BE2C (cell line): ENCODE data around the gene C19orf33. TPM values are rescaled to one million over a fixed set of nuclear protein-coding genes. Genes with fewer than 3 reads are reported as not detected.
"Not testable (repeated sequence)": the region's sequence is repeated elsewhere in the genome, so short reads cannot be mapped to it uniquely, and the experiment has no call there.

ENCODE experiments used
- DNase-seq: peaks from one replicate; pipeline ENCODE4 v3.0.0-alpha.2; 2020
- H3K27me3 ChIP-seq: fragments of 250-450 bp; sonication (Bioruptor Pico); 2 replicates; pipeline ENCODE4 v1.5.1; 2020; ENCODE audit warnings: mild to moderate bottlenecking
- H3K36me3 ChIP-seq: fragments of 250-450 bp; sonication (Bioruptor Pico); 2 replicates; pipeline ENCODE4 v1.5.1; 2020; ENCODE audit warnings: mild to moderate bottlenecking
- H3K4me1 ChIP-seq: fragments of 250-450 bp; sonication (Bioruptor Pico); 2 replicates; pipeline ENCODE4 v1.5.1; 2020
- H3K4me3 ChIP-seq: 2 replicates; pipeline ENCODE4 v1.5.1; 2011; ENCODE audit warnings: low read depth, low read length
- H3K9me3 ChIP-seq: fragments of 250-450 bp; sonication (Bioruptor Pico); 2 replicates; pipeline ENCODE4 v1.5.1; 2020
- polyA plus RNA-seq: library from polyadenylated mRNA; unstranded; fragments of >200 nt; gene quantifications from one replicate; pipeline ENCODE4 v1.2.1, GENCODE V29; 2012; ENCODE audit warnings: low read depth, missing spikeins; ENCODE audit not compliant: insufficient read length, insufficient read depth
- TF ChIP-seq, protein P1 (sequence below): IDR thresholded peaks from 2 replicates; pipeline ENCODE4 v1.5.1; 2012; ENCODE audit warnings: mild to moderate bottlenecking, low read depth, low read length

Gene C19orf33
- polyA plus RNA-seq: 0.91 TPM

DNA sequence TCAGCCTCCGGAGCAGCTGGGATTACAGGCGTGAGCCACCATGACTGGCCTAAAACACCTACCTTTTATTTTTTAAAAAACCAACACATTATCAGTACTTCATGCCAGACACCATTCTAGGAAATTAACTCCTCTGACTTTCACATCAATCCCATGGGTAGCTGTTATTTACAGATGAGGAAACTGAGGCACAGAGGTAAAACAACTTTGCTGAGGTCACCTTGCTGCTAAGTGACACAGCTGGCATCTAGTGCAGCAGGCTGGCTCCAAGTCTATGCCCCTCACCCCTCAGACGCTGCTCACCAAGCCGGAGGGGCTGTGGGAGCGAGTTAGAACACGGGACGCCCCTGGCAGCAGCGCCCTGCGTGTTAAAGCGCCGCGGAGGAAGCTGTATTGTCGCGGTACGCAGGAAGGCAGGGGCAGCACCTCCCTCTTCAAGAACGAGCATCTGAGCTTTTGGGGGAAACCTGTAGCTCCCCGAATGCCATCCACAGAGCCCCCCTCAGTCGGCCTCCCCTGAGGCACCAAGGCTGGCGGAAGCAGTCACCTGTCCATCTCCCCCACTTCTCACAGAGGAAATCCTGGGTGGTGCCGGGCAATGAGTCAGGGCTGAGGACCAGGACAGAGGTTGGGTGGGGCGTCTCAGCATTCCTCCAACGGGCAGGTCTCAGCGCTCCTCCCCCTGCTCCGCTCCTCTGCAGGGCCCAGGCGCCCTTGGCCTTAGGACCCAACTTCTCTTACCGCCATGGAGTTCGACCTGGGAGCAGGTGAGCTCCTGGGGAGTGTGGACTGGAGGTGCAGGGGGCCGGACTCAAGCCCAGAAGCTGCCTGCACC, at the start of gene C19orf33:
Gene C19orf33 (plus strand): TSS at position 735 of the 835 bp plus-strand sequence. CDS start 11 bp downstream, at position 746.
- TF ChIP-seq, protein P1, sequence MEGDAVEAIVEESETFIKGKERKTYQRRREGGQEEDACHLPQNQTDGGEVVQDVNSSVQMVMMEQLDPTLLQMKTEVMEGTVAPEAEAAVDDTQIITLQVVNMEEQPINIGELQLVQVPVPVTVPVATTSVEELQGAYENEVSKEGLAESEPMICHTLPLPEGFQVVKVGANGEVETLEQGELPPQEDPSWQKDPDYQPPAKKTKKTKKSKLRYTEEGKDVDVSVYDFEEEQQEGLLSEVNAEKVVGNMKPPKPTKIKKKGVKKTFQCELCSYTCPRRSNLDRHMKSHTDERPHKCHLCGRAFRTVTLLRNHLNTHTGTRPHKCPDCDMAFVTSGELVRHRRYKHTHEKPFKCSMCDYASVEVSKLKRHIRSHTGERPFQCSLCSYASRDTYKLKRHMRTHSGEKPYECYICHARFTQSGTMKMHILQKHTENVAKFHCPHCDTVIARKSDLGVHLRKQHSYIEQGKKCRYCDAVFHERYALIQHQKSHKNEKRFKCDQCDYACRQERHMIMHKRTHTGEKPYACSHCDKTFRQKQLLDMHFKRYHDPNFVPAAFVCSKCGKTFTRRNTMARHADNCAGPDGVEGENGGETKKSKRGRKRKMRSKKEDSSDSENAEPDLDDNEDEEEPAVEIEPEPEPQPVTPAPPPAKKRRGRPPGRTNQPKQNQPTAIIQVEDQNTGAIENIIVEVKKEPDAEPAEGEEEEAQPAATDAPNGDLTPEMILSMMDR: no peak
- no peak for DNase-seq
- no peaks in the 10 kb centered on the region for H3K36me3 ChIP-seq
- no peaks in the 10 kb centered on the region for H3K9me3 ChIP-seq
- no peaks in the 10 kb centered on the region for H3K27me3 ChIP-seq
- H3K4me1 ChIP-seq: no peaks in the 10 kb centered on the region
- no peak within 1 kb of the TSS for H3K4me3 ChIP-seq

DNA sequence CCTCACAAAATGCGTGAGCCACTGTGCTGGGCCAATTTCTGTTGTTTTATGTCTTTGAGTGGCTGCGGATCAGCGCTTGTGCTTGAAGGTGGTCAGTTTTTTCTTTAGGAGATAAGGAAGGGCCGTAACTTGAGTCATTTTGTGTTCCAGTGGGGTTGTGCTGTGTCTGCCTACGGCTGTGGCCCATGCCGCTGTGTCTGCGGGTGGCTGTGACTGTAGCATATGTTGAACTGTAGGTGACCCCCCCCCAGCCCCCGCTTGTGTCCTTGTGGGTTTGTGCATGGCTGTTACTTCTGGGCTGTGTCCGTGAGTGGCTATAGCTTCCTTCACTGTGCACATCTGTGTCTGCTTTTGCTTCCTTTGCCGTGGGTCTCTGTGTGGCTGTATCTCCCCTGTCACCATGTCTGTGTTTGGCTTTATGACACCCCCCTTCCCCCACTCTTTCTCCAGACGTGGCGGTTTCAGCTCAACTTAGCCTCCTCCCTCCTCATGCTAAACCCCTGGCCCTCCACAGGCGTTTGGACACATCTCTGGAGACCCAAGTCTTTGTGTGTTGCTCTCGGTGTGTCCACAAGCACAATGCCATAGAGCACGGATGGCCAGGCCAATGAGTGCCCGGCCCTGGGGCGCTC, 48.6 kb upstream of the C19orf33 start:
- peaks cover 3% of the 10 kb centered on the region; the same call in 1 of the 2 replicates for H3K4me1 ChIP-seq
- TF ChIP-seq, protein P1: no peak
- H3K36me3 ChIP-seq: no peaks in the 10 kb centered on the region
- no peaks in the 10 kb centered on the region; the same call in 1 of the 2 replicates for H3K27me3 ChIP-seq
- H3K9me3 ChIP-seq: no peaks in the 10 kb centered on the region
- H3K4me3 ChIP-seq: peak overlapping the region; percentile 43
- no peak for DNase-seq

DNA sequence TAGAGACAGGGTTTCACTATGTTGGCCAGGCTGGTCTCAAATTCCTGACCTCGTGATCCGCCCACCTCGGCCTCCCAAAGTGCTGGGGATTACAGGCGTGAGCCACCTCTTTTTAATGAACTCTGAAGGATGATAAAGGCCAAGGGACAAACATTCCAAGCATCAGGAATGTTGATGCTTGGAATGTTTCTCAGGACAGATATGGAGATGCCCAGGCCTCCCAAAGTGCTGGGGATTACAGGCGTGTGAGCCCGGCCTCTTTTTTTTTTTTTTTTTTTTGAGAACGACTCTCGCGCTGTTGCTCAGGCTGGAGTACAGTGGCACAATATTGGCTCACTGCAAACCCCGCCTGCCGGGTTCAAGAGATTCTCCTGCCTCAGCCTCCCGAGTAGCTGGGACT, 42.1 kb upstream of the C19orf33 start:
- DNase-seq, H3K36me3 ChIP-seq, H3K27me3 ChIP-seq, H3K4me3 ChIP-seq, H3K9me3 ChIP-seq, H3K4me1 ChIP-seq: not testable (repeated sequence)

DNA sequence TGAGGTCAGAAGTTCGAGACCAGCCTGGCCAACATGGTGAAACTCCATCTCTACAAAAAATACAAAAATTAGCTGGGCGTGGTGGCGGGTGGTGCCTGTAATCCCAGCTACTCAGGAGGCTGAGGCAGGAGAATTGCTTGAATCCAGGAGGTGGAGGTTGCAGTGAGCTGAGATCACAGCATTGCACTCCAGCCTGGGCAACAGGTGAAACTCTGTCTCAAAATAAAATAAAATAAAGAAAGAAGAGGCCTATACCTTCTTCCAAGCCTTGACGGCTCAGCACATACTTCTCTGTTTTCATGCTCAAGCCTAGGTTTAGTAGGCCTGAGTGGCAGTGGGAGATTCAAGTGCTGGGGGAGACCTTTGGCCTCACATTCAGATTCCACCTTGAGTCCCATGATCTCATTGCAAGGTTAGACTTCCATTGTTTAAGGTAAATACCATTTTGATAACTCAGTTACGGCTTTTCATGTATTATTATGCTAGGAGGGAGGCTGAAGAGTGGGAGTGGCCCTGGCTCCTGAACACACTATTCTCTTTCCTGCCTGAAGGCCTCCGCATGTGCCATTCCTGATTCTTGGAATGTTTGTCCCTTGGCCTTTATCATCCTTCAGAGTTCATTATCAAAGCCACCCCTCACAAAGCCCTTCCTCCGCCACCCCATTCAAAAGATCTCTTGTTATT, 41.3 kb upstream of the C19orf33 start:
- no peaks in the 10 kb centered on the region for H3K9me3 ChIP-seq
- no peaks in the 10 kb centered on the region for H3K36me3 ChIP-seq
- no peak for DNase-seq
- no peaks in the 10 kb centered on the region for H3K27me3 ChIP-seq
- no peaks in the 10 kb centered on the region for H3K4me1 ChIP-seq
- no peak overlapping the region for H3K4me3 ChIP-seq
- TF ChIP-seq, protein P1: no peak

DNA sequence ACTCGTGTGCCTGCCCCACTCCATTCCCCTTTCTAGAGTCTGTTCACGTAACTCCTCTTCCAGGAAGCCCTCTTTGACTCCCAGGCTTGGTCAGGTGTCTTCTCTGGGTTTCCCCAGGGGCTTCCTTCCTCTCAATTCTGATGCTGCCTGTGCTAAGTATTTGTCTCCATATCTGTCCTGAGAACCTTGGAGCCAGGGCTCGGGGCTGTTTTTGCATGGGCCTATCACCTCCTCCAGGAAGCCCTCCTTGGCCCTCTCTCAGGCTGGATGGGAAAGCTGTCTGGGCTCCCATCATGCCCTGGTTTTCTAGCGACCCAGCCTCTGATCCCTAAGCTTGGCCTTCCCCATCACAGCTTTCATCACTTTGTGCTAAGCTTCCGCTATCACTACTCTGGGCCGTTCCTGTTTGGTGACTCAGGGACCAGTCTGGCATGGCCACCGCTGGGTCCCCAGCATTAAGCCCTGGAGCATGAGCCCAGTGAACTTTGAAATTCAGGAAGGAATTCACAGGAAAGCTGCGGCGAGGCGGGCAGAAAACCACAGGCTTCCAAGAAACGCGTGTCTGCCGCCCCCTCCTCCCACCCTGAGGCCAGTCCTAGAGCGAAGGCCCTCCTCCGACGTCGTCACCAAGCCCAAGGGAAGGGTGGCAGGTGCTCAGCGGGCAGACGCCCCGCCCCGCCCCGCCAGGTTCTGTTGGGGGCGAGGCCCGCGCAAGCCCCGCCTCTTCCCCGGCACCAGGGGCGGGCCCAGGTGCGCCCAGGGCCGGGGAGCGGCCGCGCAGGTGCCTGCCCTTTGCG, 40.2 kb upstream of the C19orf33 start:
- Histone ChIP-seq H3K4me3 (no peak overlapping the region), H3K4me1 (no peaks in the 10 kb centered on the region), H3K27me3 (no peaks in the 10 kb centered on the region), H3K9me3 (no peaks in the 10 kb centered on the region), H3K36me3 (no peaks in the 10 kb centered on the region)
- DNase-seq: no peak
- TF ChIP-seq, protein P1: no peak

DNA sequence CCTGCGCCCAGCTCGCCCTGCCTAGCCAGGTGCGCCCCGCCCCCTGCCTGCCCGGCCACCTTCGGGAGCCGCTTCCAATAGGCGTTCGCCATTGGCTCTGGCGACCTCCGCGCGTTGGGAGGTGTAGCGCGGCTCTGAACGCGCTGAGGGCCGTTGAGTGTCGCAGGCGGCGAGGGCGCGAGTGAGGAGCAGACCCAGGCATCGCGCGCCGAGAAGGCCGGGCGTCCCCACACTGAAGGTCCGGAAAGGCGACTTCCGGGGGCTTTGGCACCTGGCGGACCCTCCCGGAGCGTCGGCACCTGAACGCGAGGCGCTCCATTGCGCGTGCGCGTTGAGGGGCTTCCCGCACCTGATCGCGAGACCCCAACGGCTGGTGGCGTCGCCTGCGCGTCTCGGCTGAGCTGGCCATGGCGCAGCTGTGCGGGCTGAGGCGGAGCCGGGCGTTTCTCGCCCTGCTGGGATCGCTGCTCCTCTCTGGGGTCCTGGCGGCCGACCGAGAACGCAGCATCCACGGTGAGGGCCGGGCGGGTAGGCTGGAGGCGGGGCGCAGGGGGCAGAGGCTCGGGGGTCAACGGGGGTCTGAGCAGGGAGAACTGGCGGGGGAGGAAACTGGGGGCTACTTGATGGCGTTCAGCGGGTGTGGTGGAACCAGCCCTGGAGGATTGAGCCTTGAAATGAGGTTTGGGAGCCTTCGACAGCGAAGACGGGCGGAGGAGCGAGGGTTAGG, 39.4 kb upstream of the C19orf33 start, which contains the start of gene SPINT2:
Gene SPINT2 (plus strand): TSS at position 88 of the 727 bp plus-strand sequence. CDS start 320 bp downstream, at position 408.
- H3K36me3 ChIP-seq: no peaks in the 10 kb centered on the region
- TF ChIP-seq, protein P1: no peak
- no peak within 1 kb of the TSS for H3K4me3 ChIP-seq
- no peaks in the 10 kb centered on the region for H3K9me3 ChIP-seq
- no peaks in the 10 kb centered on the region for H3K27me3 ChIP-seq
- no peak for DNase-seq
- no peaks in the 10 kb centered on the region for H3K4me1 ChIP-seq
